ENCODE measurements around the gene GPR34. TPM values are rescaled to one million over a fixed set of nuclear protein-coding genes. Genes with fewer than 3 reads are reported as not detected.

The GPR34 gene
- total and polyA plus RNA-seq, 11 donors = 1.3 to 18.4 (median 3.6) TPM

- ATAC-seq = no peak
- WGBS, 4 donors = 54 to 68% (median 63%) methylated on average over 4 of the region's 4 CpGs
Observed at GRCh38 chrX:41655631-41656030, 33.1 kb upstream of the GPR34 start.

GRCh38 chrX:41661366-41662095 is 27.2 kb upstream of the GPR34 start:
- Histone ChIP-seq H3K36me3 (peaks cover 0 to 28% (median 14%) of the 10 kb centered on the region in 9 donors), H3K27ac (no peak overlapping the region), H3K4me1 (peaks cover 0 to 24% (median 6%) of the 10 kb centered on the region in 12 donors), H3K9me3 (no peaks in the 10 kb centered on the region), H3K27me3 (peaks cover 0 to 6% (median 0%) of the 10 kb centered on the region in 9 donors), H3K4me3 (no peak overlapping the region)
- no peak for ATAC-seq
- no peak for DNase-seq
- no peak for TF ChIP-seq CTCF (IDR thresholded peaks at IDR 0.05)
- TF ChIP-seq POLR2A (IDR thresholded peaks at IDR 0.05) = no peak
- 81 to 94% (median 91%) methylated on average over 2 of the region's 2 CpGs for WGBS, 4 donors
- intact Hi-C loops (cut with DNase I) = no loop called here

More at GRCh38 chrX:41655631-41656030, 33.1 kb upstream of the GPR34 start:
- Histone ChIP-seq H3K4me3 (no peak overlapping the region), H3K4me1 (no peaks in the 10 kb centered on the region), H3K27me3 (peaks cover 0 to 9% (median 0%) of the 10 kb centered on the region in 9 donors), H3K9me3 (no peaks in the 10 kb centered on the region), H3K27ac (no peak overlapping the region), H3K36me3 (peaks cover 0 to 37% (median 14%) of the 10 kb centered on the region in 9 donors)
- TF ChIP-seq POLR2A (IDR thresholded peaks at IDR 0.05) (no peak), CTCF (IDR thresholded peaks at IDR 0.05) (no peak)
- no peak for DNase-seq
- intact Hi-C loops (cut with DNase I) = no loop called here

- 74 to 96% (median 85%) methylated on average over 2 of the region's 2 CpGs for WGBS, 4 donors
Observed at GRCh38 chrX:41664375-41664901, 24.3 kb upstream of the GPR34 start.

More at GRCh38 chrX:41664375-41664901, 24.3 kb upstream of the GPR34 start:
- DNase-seq (no peak), ATAC-seq (no peak)
- H3K27ac ChIP-seq = peak overlapping the region in 2 of 12 donors; percentile 5 to 29
- H3K4me3 ChIP-seq = no peak overlapping the region
- H3K36me3 ChIP-seq = peaks cover 0 to 11% (median 3%) of the 10 kb centered on the region in 9 donors
- intact Hi-C loops (cut with DNase I) = no loop called here
- no peaks in the 10 kb centered on the region for H3K9me3 ChIP-seq
- peaks cover 0 to 3% (median 0%) of the 10 kb centered on the region in 9 donors for H3K27me3 ChIP-seq
- H3K4me1 ChIP-seq = peaks cover 0 to 26% (median 8%) of the 10 kb centered on the region in 12 donors
- TF ChIP-seq CTCF (IDR thresholded peaks at IDR 0.05) (no peak), POLR2A (IDR thresholded peaks at IDR 0.05) (no peak)

Data from heart left ventricle (tissue), 16 donors.